ENCODE data around the gene TTLL10. TPM values are rescaled to one million over a fixed set of nuclear protein-coding genes. Genes with fewer than 3 reads are reported as not detected.

The TTLL10 gene
- total RNA-seq, 1 donor from 2014 or later: 5.5 TPM

GRCh38 chr1:1161683-1162079, 12.0 kb upstream of the TTLL10 start:
- peaks cover 3% of the 10 kb centered on the region for H3K36me3 Mint-ChIP-seq (ENCODE audit: insufficient read depth)
- H3K9me3 Mint-ChIP-seq (ENCODE audit: low read depth): no peaks in the 10 kb centered on the region
- H3K27ac Mint-ChIP-seq: no peak overlapping the region
- TF ChIP-seq CTCF (IDR thresholded peaks at IDR 0.05; ENCODE audit: unreplicated experiment): no peak
- no peak for DNase-seq (ENCODE audit: low spot score, unreplicated experiment)
- peaks cover 7% of the 10 kb centered on the region for H3K4me1 Mint-ChIP-seq (ENCODE audit: low read depth)
- H3K4me3 Mint-ChIP-seq (ENCODE audit: low read depth): no peak overlapping the region
- H3K27me3 Mint-ChIP-seq: no peaks in the 10 kb centered on the region

- H3K27me3 Mint-ChIP-seq: no peaks in the 10 kb centered on the region
- H3K36me3 Mint-ChIP-seq (ENCODE audit: insufficient read depth): peaks cover 3% of the 10 kb centered on the region
- peak; percentile 71 for DNase-seq (ENCODE audit: low spot score, unreplicated experiment)
- H3K4me1 Mint-ChIP-seq (ENCODE audit: low read depth): peaks cover 7% of the 10 kb centered on the region
- no peak for TF ChIP-seq CTCF (IDR thresholded peaks at IDR 0.05; ENCODE audit: unreplicated experiment)
- no peaks in the 10 kb centered on the region for H3K9me3 Mint-ChIP-seq (ENCODE audit: low read depth)
- peak overlapping the region; percentile 94 for H3K4me3 Mint-ChIP-seq (ENCODE audit: low read depth)
- H3K27ac Mint-ChIP-seq: peak overlapping the region; percentile 97
Measured at GRCh38 chr1:1162597-1163537, 10.8 kb upstream of the TTLL10 start.

GRCh38 chr1:1163538-1164070, 10.1 kb upstream of the TTLL10 start:
- Mint-ChIP-seq H3K4me3 (ENCODE audit: low read depth) (peak overlapping the region; percentile 94), H3K4me1 (ENCODE audit: low read depth) (peaks cover 11% of the 10 kb centered on the region), H3K36me3 (ENCODE audit: insufficient read depth) (peaks cover 3% of the 10 kb centered on the region), H3K9me3 (ENCODE audit: low read depth) (no peaks in the 10 kb centered on the region), H3K27me3 (no peaks in the 10 kb centered on the region), H3K27ac (peak overlapping the region; percentile 96)
- DNase-seq (ENCODE audit: low spot score, unreplicated experiment): no peak
- TF ChIP-seq CTCF (IDR thresholded peaks at IDR 0.05; ENCODE audit: unreplicated experiment): no peak

GRCh38 chr1:1164361-1164700, 9.3 kb upstream of the TTLL10 start:
- Mint-ChIP-seq H3K9me3 (ENCODE audit: low read depth) (no peaks in the 10 kb centered on the region), H3K27ac (peak overlapping the region; percentile 96), H3K4me1 (ENCODE audit: low read depth) (peaks cover 11% of the 10 kb centered on the region), H3K27me3 (no peaks in the 10 kb centered on the region), H3K4me3 (ENCODE audit: low read depth) (peak overlapping the region; percentile 94), H3K36me3 (ENCODE audit: insufficient read depth) (peaks cover 3% of the 10 kb centered on the region)
- no peak for DNase-seq (ENCODE audit: low spot score, unreplicated experiment)
- no peak for TF ChIP-seq CTCF (IDR thresholded peaks at IDR 0.05; ENCODE audit: unreplicated experiment)

- peak overlapping the region; percentile 94 for H3K4me3 Mint-ChIP-seq (ENCODE audit: low read depth)
- H3K27ac Mint-ChIP-seq: peak overlapping the region; percentile 96
Measured at GRCh38 chr1:1164701-1165451, 8.8 kb upstream of the TTLL10 start.

More at GRCh38 chr1:1164701-1165451, 8.8 kb upstream of the TTLL10 start:
- no peaks in the 10 kb centered on the region for H3K9me3 Mint-ChIP-seq (ENCODE audit: low read depth)
- H3K27me3 Mint-ChIP-seq: no peaks in the 10 kb centered on the region
- DNase-seq (ENCODE audit: low spot score, unreplicated experiment): peak; percentile 52
- no peak for TF ChIP-seq CTCF (IDR thresholded peaks at IDR 0.05; ENCODE audit: unreplicated experiment)
- peaks cover 11% of the 10 kb centered on the region for H3K4me1 Mint-ChIP-seq (ENCODE audit: low read depth)
- H3K36me3 Mint-ChIP-seq (ENCODE audit: insufficient read depth): peaks cover 3% of the 10 kb centered on the region

Measured in progenitor cell of endocrine pancreas (in vitro differentiated cells).